ENCODE data around the gene SMC1A.

GRCh38 chrX:53403535-53403934 lies 18.9 kb downstream of the SMC1A start:
- TF ChIP-seq EZH2 (optimal IDR thresholded peaks at IDR 0.05; ENCODE audit: low read depth, low read length) (no peak), CTCF (IDR thresholded peaks at IDR 0.05; ENCODE audit: low read length) (no peak)

All from MM.1S (cell line).